Measurements from ENCODE around the gene NOX3. TPM values are rescaled to one million over a fixed set of nuclear protein-coding genes. Genes with fewer than 3 reads are reported as not detected.
"Not testable (repeated sequence)": the region's sequence is repeated elsewhere in the genome, so short reads cannot be mapped to it uniquely, and the experiment has no call there.

The NOX3 gene
- total and polyA plus RNA-seq, 5 experiments from 2014 or later: not detected

- ATAC-seq (no peak), DNase-seq (no peak)
- Mint-ChIP-seq H3K27me3 (peaks cover 0 to 6% (median 4%) of the 10 kb centered on the region in 5 donors), H3K27ac (no peak overlapping the region), H3K4me3 (no peak overlapping the region), H3K36me3 (no peaks in the 10 kb centered on the region), H3K9me3 (no peaks in the 10 kb centered on the region), H3K4me1 (peaks cover 0 to 3% (median 0%) of the 10 kb centered on the region in 4 donors)
- POLR2A ChIA-PET: no interaction called here
Observed at GRCh38 chr6:155454008-155454407, 1.6 kb downstream of the NOX3 start.

GRCh38 chr6:155452576-155452975 is 3.1 kb downstream of the NOX3 start:
- POLR2A ChIA-PET: no interaction called here
- peaks cover 0 to 3% (median 0%) of the 10 kb centered on the region in 4 donors for H3K4me1 Mint-ChIP-seq

GRCh38 chr6:155451530-155451929 is 4.1 kb downstream of the NOX3 start:
- H3K9me3 Mint-ChIP-seq, ATAC-seq, POLR2A ChIA-PET, H3K4me3 Mint-ChIP-seq, H3K36me3 Mint-ChIP-seq, DNase-seq, H3K4me1 Mint-ChIP-seq, H3K27me3 Mint-ChIP-seq, H3K27ac Mint-ChIP-seq: not testable (repeated sequence)

More at GRCh38 chr6:155452576-155452975, 3.1 kb downstream of the NOX3 start:
- Mint-ChIP-seq H3K27me3 (peaks cover 0 to 3% (median 0%) of the 10 kb centered on the region in 5 donors), H3K36me3 (no peaks in the 10 kb centered on the region), H3K27ac (no peak overlapping the region), H3K9me3 (no peaks in the 10 kb centered on the region), H3K4me3 (no peak overlapping the region)
- no peak for ATAC-seq
- DNase-seq: no peak

GRCh38 chr6:155450240-155450581 is 5.4 kb downstream of the NOX3 start:
- Mint-ChIP-seq H3K27me3 (peaks cover 0 to 3% (median 0%) of the 10 kb centered on the region in 5 donors), H3K4me1 (peaks cover 0 to 3% (median 0%) of the 10 kb centered on the region in 4 donors), H3K27ac (no peak overlapping the region), H3K9me3 (no peaks in the 10 kb centered on the region), H3K4me3 (no peak overlapping the region), H3K36me3 (no peaks in the 10 kb centered on the region)
- no peak for ATAC-seq
- DNase-seq: no peak
- POLR2A ChIA-PET: no interaction called here

- Mint-ChIP-seq H3K27ac (no peak overlapping the region), H3K4me3 (no peak overlapping the region), H3K27me3 (peaks cover 0 to 3% (median 0%) of the 10 kb centered on the region in 5 donors), H3K4me1 (peaks cover 0 to 3% (median 0%) of the 10 kb centered on the region in 4 donors), H3K9me3 (no peaks in the 10 kb centered on the region), H3K36me3 (no peaks in the 10 kb centered on the region)
- POLR2A ChIA-PET: no interaction called here
- DNase-seq (no peak), ATAC-seq (no peak)
Observed at GRCh38 chr6:155449450-155450239, 6.0 kb downstream of the NOX3 start.

GRCh38 chr6:155448668-155449449 is 6.8 kb downstream of the NOX3 start:
- Mint-ChIP-seq H3K36me3 (no peaks in the 10 kb centered on the region), H3K27me3 (peaks cover 0 to 3% (median 0%) of the 10 kb centered on the region in 5 donors), H3K4me3 (no peak overlapping the region), H3K9me3 (no peaks in the 10 kb centered on the region), H3K27ac (peak overlapping the region in 1 of 10 donors; percentile 57), H3K4me1 (peaks cover 0 to 3% (median 0%) of the 10 kb centered on the region in 4 donors)
- no peak for DNase-seq
- POLR2A ChIA-PET: no interaction called here
- no peak for ATAC-seq

- H3K36me3 Mint-ChIP-seq: no peaks in the 10 kb centered on the region
- no peak for ATAC-seq
- POLR2A ChIA-PET: no interaction called here
Observed at GRCh38 chr6:155447949-155448348, 7.7 kb downstream of the NOX3 start.

GRCh38 chr6:155444952-155445903 is 10.4 kb downstream of the NOX3 start:
- Mint-ChIP-seq H3K4me1 (peaks cover 0 to 3% (median 0%) of the 10 kb centered on the region in 4 donors), H3K4me3 (no peak overlapping the region), H3K27ac (no peak overlapping the region), H3K27me3 (peaks cover 0 to 3% (median 0%) of the 10 kb centered on the region in 5 donors), H3K9me3 (no peaks in the 10 kb centered on the region), H3K36me3 (no peaks in the 10 kb centered on the region)
- ATAC-seq (no peak), DNase-seq (no peak)
- POLR2A ChIA-PET: no interaction called here

More at GRCh38 chr6:155447949-155448348, 7.7 kb downstream of the NOX3 start:
- no peak overlapping the region for H3K27ac Mint-ChIP-seq
- peaks cover 0 to 3% (median 0%) of the 10 kb centered on the region in 5 donors for H3K27me3 Mint-ChIP-seq
- H3K9me3 Mint-ChIP-seq: no peaks in the 10 kb centered on the region
- DNase-seq: no peak
- peaks cover 0 to 3% (median 0%) of the 10 kb centered on the region in 4 donors for H3K4me1 Mint-ChIP-seq
- H3K4me3 Mint-ChIP-seq: no peak overlapping the region

- Mint-ChIP-seq H3K4me3 (no peak overlapping the region), H3K27ac (no peak overlapping the region), H3K9me3 (no peaks in the 10 kb centered on the region), H3K36me3 (no peaks in the 10 kb centered on the region), H3K4me1 (peaks cover 0 to 7% (median under 1%) of the 10 kb centered on the region in 4 donors), H3K27me3 (peaks cover 0 to 3% (median 0%) of the 10 kb centered on the region in 5 donors)
- POLR2A ChIA-PET: no interaction called here
- no peak for ATAC-seq
- no peak for DNase-seq
Observed at GRCh38 chr6:155444120-155444917, 11.3 kb downstream of the NOX3 start.

GRCh38 chr6:155443168-155443567 is 12.5 kb downstream of the NOX3 start:
- DNase-seq (no peak), ATAC-seq (no peak)
- Mint-ChIP-seq H3K27me3 (no peaks in the 10 kb centered on the region), H3K4me3 (no peak overlapping the region), H3K9me3 (no peaks in the 10 kb centered on the region), H3K27ac (no peak overlapping the region), H3K36me3 (no peaks in the 10 kb centered on the region), H3K4me1 (peaks cover 0 to 7% (median 0%) of the 10 kb centered on the region in 4 donors)
- POLR2A ChIA-PET: no interaction called here

GRCh38 chr6:155442562-155442961 is 13.1 kb downstream of the NOX3 start:
- POLR2A ChIA-PET: no interaction called here
- ATAC-seq (no peak), DNase-seq (no peak)
- H3K27ac Mint-ChIP-seq: no peak overlapping the region
- peaks cover 0 to 7% (median 0%) of the 10 kb centered on the region in 4 donors for H3K4me1 Mint-ChIP-seq
- no peaks in the 10 kb centered on the region for H3K36me3 Mint-ChIP-seq
- H3K27me3 Mint-ChIP-seq: no peaks in the 10 kb centered on the region
- no peaks in the 10 kb centered on the region for H3K9me3 Mint-ChIP-seq
- H3K4me3 Mint-ChIP-seq: no peak overlapping the region

GRCh38 chr6:155441112-155441465 is 14.6 kb downstream of the NOX3 start:
- H3K27me3 Mint-ChIP-seq: no peaks in the 10 kb centered on the region
- no peaks in the 10 kb centered on the region for H3K36me3 Mint-ChIP-seq
- no peak overlapping the region for H3K27ac Mint-ChIP-seq
- DNase-seq (no peak), ATAC-seq (no peak)
- no peaks in the 10 kb centered on the region for H3K9me3 Mint-ChIP-seq
- no peak overlapping the region for H3K4me3 Mint-ChIP-seq
- H3K4me1 Mint-ChIP-seq: peaks cover 0 to 7% (median 0%) of the 10 kb centered on the region in 4 donors
- POLR2A ChIA-PET: no interaction called here

Data from naive thymus-derived CD8-positive, alpha-beta T cell (primary cell).